Hematopoietic multipotent progenitor cell treated with erythropoietin and hydrocortisone succinate and interleukin-3 and kit ligand, for 8 days (in vitro differentiated cells): ENCODE results near the gene LRP11.
A peak's percentile ranks its signal among the peaks of the same experiment; 100 is the strongest.
"Not testable (repeated sequence)": the region's sequence is repeated elsewhere in the genome, so short reads cannot be mapped to it uniquely, and the experiment has no call there.

Experiments used
- DNase-seq: peaks from one replicate; pipeline ENCODE4 v3.0.0-alpha.2; 2015

Gene LRP11

DNA sequence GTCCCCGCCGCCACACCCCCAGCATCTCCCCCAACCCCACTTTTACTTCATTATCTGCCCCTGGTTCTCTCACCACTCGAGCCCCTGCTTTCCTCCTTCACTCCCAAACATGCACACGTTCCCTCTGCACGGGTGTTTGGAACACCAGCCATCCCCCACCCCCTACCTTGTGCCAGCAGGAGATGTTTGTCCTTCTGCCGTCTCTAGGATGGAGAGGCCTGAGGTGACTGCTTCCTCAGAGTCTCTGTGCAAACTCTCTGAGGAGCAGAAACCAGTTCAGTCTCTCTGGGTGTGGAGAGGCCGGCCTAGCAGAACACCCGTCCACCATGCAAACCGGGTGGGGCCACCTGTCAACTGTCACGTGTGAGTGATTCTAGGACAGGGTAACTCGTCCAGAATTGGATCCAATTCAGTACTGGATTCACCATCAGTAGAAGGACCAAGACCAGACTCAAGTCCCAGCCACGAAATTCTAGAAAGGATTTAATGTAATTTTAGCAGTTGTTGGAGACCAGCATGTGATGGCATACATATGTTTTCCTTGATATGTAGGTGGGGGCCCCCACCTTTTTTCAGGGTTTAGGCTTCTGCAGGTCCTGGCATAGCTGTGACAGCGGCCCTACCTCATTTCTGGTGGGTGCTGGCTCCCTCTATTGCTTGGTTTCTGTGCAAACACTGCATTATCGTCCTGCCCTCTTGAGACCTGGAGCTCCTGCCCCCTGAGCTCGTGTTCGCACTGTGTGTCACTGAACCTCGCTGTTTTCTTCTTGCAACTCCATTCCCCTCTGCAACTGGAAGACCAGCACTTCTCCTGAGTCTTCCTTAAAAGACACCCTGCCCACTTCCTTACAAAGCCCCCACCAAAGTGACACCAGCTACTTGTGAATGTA is 33.9 kb upstream of the LRP11 start, which contains the start of gene RAET1E:
Gene RAET1E (minus strand): TSS at position 259 of the 890 bp plus-strand sequence. CDS start 7,212 bp downstream, outside the sequence.
- peak; percentile 66 for DNase-seq

DNA sequence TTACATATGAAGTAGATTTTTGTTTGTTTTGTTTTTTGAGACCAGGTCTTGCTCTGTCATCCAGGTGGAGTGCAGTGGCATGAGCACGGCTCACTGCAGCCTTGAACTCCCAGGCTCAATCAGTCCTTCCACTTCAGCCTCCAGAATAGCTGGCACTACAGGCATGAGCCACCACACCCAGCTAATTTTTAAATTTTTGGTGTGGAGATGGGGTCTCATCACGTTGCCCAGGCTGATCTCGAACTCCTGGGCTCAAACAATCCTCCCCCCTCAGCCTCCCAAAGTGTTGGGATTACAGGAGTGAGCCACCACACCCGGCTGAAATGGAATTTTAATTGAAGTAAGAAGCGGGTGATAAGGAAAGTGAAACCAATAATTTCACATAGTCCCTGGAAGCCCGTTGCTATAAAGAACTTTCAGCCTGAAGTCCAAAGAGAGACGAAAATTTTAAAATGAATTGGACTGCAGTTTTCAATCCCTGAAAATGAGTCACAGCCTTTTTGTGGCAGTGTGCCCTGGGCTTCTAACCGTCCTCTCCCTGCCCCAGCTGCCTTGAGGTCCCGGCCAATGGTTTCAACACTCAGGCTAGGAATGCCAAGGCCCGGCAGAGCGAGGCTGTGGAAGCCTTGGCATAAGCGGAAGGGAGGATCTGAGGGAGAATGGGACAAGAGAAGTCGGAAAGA is 33.0 kb upstream of the LRP11 start:
- DNase-seq: no peak

DNA sequence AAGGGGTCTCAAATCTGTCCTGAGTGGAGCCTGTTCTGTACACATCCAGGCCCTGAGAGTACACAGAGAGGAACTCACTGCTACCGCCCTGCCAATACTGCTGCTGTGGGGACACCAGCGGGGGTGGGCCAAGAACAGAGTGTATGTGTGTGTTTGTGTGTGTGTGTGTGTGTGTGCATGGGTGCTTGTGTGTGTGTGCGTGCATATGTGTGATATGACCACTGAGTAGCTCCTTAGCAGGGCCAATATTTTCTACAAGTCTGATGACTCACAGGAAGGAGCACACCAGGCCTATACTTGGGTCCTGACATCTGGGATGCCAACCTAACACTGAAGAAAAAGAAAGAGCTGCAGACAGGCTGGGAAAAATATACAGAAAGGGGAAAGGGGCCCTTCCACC is 32.3 kb upstream of the LRP11 start:
- peak; percentile 20 for DNase-seq

DNA sequence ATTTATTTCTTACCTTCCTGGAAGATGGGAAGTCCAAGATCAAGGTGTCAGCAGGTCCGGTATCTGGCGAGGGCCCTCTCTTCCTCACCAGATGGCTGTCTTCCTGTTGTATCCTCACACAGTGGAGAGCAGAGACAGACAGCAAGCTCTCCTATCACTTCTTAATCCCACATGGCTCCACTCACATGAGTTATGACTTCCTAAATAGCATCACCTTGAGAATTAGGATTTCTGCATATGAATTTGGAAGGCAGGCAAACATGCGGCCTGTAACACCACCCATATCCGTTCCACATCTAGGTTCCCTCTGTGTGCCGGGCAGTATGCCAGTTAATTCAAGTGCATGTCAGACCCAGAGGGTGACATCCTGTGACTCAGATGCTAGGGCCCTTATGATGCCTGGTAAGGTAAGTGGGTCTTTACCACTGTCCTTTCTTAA is 31.7 kb upstream of the LRP11 start:
- peak; percentile 91 for DNase-seq

DNA sequence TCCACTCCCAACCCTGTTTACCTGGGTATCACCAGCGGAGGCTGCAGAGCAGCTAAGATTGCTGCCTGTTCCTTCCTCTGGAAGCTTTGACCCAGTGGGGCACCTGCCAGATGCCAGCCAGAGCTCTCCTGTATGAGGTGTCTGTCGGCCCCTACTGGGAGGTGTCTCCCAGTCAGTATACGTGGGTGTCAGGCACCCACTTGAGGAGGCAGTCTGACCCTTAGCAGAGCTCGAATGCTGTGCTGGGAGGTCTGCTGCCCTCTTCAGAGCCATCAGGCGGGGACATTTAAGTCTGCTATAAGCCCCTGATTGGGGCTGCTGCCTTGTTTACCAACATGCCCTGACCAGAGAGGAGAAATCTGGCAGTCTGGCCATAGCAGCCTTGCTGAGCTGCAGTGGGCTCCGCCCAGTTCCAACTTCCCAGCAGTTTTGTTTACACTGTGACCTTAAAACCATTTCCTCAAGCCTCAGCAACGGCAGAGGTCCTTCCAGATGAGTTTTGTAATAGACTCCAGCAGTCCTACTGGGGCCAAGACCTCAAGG is 31.0 kb upstream of the LRP11 start:
- DNase-seq: peak; percentile 15

DNA sequence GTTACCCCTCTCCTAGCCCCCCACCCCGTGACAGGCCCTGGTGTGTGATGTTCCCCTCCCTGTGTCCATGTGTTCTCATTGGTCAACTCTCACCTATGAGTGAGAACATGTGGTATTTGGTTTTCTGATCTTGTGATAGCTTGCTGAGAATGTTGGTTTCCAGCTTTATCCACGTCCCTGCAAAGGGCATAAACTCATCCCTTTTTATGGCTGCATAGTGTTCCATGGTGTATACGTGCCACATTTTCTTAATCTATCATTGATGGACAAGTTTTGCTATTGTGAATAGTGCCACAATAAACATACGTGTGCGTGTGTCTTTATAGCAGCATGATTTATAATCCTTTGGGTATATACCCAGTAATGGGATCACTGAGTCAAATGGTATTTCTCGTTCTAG is 27.7 kb upstream of the LRP11 start:
- DNase-seq: not testable (repeated sequence)

DNA sequence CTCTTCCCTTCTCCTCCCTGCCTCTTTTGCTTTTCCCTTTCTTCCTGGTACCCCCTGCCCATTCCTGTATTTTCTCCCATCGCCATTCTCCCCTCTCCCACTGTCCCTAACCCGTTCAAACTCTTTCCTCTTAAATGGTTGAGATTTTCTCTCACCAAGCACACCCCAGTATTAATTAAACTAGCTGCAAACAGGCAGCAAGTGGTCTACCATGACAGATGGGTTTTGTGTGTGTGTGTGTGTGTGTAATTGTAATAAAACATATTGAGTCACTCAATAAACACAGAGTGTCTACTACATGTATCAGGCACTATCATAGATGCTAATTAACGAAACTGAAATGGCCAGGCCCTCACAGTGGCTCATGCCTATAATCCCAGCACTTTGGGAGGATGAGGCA is 27.1 kb upstream of the LRP11 start:
- DNase-seq: no peak

DNA sequence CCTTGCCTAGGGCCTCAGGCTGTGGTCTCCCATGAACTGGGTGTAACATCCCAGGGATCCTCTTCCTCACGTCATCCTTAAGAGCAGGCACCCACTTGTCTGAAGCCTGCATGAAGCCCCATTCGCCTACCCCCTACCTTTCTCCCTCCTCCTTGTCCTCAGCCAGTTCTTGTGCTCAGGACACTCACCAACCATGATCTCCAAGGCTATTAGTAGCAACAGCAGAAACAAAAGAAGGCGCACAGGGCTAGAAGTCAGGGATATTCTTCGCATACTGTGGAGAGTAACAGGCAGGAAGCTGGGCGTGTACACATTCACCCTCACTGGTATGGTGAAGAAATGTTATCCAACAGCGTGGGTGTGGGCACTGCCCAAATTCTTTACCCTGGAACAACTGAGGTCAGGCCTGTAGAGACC is 26.5 kb upstream of the LRP11 start:
- peak; percentile 44 for DNase-seq

DNA sequence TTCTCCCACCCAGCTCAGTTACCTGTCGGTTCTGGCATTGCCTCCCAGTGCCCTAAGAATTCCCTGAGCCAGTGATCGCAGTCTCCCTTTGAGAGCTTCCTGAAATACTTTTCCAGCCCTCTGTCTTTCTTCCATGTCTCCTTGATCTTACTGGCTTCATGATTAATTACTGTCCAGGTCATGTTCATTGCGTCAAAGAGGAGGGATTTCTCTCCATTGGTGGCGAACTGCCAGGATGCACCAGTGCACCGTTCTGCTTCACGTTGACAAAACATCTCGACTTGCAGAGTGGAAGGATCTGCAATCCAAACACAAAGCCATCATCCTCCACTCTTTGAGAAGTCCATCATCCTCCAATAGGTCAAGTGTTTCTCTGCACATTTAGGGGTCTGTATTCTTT is 25.2 kb upstream of the LRP11 start:
- DNase-seq: no peak

DNA sequence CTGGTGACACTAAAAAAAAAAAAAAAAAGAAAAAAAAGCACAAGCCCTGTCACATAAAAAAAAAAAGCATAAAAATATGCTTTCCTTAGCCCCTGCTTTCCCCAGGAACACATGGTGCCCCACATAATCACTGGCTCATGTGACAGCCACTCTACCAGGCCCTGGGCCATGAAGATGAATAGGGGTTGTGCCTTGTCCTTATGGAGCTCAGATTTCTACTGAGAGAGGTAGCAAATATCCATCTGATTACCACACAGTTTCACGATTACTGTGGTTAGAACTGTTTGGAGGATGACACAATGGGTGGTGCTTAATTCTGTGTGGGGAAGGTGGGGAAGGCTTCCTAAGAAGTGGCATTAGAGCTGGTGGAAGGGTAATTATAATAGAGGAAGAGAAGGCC is 24.5 kb upstream of the LRP11 start:
- no peak for DNase-seq

DNA sequence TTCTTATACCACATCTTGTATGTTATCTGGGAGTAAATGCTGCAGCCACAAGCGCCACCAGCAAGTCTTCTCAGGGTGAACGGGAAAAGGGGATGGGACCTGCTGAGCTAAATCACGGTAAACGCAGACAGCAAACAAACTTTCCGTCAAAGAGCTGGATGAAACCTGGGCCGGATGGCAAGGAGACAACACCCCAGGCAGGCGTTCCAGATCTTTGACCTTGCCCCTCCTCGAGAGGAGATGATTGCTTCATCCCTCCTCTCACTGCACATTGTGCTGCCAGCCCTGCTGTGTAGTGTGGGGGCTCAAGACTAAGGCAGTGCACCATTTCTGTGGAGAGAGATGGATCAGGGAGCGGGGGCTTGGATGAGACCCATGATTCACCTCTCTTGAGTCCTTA is 23.9 kb upstream of the LRP11 start:
- no peak for DNase-seq

DNA sequence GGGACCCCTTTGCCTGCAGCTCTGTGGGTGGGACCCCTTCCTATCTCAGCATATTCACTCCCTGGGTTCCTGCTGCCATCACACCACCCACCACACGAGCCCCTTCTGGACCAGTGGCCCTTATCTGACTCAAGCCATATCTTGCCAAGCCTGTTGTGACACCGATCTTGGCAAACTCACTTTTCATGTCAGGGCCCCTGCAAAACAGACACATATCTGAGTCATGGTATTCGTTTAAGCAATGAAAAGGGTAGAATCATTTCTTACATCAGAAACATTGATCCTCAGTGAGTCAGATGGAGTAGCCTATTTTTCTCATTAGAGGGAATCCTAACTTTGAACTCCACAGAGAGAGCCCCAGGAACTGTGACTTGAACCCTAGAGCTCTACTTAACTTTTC is 23.2 kb upstream of the LRP11 start:
- peak; percentile 85 for DNase-seq

DNA sequence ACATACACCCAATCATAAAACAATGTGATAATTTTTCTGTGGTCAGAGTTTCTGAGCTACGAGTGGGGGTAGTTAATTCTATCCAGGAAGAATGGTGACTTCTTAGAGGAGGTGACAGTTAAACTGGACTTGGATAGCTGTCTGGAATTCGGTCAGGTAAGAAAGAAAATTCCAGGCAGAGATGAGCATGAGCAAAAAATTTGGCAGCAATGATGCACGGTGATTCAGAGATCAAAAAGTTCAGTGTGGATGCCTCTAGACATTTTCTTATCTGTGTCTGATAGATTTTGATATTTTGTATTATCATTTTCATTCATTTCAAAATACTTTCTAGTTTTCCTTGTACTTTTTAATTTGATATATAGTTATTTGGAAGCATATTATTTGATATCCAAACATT is 21.7 kb upstream of the LRP11 start:
- no peak for DNase-seq

DNA sequence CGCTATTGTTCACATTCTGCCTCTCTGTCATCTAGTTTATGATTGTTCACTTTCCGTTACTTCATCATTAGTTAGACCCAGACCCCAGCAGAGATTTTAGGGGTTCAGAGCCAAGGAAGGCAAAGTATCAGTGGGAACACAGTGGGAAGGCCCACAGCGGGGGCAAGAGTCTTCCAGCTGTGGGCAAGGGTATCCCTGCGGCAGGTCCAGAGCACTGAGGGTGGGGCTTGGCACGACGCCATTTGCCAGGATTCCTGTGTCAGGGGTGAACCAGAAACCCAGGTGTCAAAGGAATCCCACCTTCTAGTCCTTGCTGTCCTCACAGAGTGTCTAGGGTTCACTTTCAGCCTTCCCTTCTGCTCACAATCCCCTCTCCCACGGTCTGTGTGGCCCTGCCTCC is 20.5 kb upstream of the LRP11 start:
- no peak for DNase-seq

DNA sequence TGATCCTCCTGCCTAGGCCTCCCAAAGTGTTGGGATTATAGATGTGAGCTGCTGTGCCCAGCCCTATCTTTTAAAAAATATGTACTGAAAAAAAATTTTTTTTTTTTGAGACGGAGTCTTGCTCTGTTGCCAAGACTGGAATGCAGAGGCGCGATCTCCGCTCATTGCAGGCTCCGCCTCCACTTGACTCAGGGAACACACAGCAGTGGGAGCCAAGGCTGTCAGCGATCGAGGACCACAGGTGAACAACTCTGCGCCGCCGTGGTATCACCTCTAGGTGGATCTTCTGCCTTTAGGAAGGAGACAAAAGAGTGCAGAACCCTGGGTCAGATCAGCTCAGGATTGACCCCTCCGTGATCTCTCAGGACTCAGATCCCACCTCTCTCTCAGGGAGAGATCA is 20.1 kb upstream of the LRP11 start:
- DNase-seq: no peak

DNA sequence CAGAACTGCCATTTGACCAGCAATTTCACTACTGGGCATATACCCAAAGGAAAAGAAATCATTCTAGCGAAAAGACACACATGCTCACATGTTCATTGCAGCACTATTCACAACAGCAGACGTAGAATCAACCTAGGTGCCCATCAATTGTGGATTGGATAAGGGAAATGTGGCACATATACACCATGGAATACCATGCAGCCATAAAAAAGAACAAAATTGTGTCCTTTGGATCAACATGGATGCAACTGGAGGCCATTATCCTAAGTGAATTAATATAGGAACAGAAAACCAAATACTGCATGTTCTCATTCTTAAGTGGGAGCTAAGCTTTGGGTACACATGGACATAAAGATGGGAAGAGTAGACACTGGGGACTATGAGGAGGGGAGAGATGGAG is 17.7 kb upstream of the LRP11 start:
- no peak for DNase-seq

DNA sequence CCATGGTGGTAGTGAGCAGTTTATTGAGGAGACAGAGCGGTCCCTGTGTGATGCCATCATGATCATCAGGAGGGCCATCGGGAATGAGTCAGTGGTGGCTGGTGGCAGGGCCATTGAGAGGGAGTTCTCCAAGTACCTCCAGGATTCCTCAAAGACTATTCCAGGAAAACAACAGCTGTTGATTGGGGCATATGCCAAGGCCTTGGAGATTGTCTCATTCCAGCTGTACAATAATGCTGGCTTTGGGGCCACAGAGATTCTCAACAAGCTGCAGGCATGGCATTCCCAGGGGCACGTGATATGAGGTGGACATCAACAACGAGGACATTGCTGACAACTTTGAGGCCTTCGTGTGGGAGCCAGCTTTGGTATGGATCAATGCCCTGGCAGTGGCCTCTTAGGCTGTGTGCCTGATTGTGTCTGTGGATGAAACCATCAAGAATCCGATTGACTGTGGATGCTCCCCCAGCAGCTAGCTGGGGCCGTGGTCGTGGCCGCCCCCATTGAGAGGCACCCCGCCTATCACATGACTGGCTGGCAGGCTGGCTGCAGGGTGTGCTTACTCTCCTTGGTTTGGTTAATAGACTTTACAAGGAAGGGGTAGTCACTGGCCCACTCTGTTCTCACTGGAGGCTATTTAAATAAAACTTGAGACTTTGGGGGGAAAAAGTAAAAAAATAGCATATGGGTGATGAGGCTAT is 17.1 kb upstream of the LRP11 start:
- DNase-seq: no peak

DNA sequence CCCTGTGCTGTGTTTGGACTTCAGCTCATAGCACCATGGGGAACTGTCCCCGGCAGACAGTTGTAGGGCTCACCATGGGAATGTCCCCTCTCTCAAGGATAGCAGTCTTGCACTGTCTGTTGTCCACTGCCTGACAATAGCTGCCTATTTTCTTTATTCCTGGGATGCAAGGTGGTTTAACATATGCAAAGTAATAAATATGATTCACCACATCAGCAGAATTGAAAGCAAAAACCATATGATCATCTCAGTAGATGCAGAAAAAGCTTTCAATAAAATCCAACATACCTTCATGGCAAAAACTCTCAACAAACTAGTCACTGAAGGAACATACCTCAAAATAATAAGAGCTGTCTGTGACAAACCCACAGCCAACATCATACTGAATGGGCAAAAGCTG is 13.5 kb upstream of the LRP11 start:
- no peak for DNase-seq

DNA sequence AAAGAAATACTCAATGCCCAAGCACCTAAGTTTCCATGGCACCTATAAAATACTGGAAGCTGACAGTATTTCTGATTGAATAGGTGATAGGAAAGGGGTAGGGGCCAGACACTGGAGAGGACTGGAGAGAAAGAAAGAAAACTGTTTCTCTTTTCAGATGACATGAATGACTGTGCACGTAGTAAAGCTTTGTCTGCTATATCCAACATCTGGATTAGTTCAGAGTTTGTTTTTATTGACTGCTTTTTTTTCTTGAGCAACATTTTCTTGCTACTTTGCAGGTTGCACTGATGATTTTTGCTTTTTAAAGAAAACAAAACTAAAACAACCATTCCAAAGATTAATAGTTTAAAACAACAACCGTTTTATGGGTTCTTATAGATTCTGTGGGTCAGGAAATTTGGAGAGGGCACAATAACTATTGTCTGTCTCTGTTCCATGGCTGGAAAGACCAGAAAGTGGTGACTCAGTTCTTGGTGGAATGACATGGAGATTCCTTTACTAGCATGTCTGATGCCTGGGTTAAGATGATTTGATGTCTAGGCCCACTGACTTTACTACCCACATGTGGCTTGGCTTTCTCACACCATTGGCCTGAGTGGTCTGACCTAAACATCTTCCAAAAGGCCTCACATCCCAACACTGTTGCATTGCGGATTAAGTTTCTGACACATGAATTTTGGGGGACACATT is 12.2 kb upstream of the LRP11 start:
- DNase-seq: no peak

DNA sequence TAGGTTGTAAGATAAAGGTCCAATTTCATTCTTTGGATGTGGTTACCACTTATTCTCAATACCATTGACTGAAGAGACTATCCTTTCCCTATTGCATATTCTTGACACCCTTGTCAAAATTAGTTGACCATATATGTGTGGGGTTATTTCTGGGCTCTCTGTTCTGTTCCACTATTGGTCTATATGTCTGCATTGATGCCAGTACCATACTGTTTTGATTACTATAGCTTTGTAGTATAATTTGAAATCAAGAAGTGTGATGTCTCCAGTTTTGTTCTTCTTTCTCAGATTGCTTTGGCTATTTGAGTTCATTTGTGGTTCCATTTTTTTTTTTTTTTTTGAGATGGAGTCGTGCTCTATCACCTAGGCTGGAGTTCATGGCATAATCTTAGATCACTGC is 8.1 kb upstream of the LRP11 start:
- no peak for DNase-seq

DNA sequence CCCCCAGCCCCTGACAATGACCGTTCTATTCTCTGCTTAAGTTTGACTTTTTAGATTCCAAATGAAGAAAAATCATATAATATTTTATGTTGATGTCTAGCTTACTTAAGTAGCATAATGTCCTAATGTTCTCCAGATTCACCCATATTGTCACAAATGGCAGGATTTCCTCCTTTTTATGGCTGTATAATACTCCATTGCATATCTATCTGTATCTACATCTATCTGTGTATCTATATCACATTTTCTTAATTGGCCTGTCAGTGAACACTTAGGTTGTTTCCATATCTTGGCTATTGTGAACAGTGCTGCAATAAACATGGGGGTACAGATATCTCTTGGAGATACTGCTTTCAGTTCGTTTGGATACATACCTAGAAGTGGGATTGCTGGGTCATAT is 7.0 kb upstream of the LRP11 start:
- DNase-seq: no peak

DNA sequence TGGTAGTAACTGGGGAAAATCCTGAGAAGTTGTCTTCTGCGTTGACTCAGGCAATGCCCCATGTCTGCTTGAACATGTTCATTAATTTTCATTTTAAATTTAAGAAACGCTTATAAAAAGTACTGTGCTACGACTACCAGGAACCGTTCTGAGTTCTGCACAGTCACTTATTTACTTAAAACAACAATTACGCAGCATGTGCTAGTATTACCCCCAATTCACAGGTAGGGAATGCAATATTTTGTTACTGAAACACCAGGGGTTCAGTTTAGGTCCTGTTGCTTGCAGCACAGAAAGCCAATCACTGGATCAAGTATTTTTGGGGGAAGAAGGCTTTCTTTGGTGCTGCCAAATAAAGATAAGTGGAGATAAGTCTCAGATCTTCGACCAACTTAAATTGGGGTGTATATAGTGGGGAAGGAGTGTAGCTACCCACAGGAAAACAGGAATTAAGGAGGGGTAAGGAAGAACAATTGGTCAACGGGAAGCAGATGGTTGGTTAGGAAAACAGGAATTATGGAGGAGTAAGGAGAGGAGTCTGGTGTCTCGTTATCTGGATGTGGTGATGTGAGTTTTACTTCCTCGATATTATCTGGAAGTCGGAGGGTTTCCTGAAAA is 5.2 kb upstream of the LRP11 start:
- DNase-seq: no peak
